T-helper 1 cell treated with Interleukin-12 subunit alpha and Interleukin-12 subunit beta and Interleukin-4 antibody, amounts not matched to agents 30 ng/mL and 1 ng/mL, for 36 hours (primary cell): Measurements from ENCODE around the gene PAPPA2. TPM values are rescaled to one million over a fixed set of nuclear protein-coding genes. Genes with fewer than 3 reads are reported as not detected.
"Not testable (repeated sequence)": the region's sequence is repeated elsewhere in the genome, so short reads cannot be mapped to it uniquely, and the experiment has no call there.

Source experiments
- intact Hi-C: fragments of 100-400 bp; cut with micrococcal nuclease; formaldehyde crosslinking; loops from one replicate; pipeline ENCODE4 v1.15.1; 2024
- total RNA-seq: library from RNA; stranded (reverse); gene quantifications from 2 replicates; pipeline ENCODE4 v1.2.3, GENCODE V29; 2022

Gene PAPPA2
- 0.12 TPM in 2 replicates for total RNA-seq

GRCh38 chr1:176462674-176463378 lies at the start of gene PAPPA2:
Gene PAPPA2 (plus strand): TSS chr1:176463175. CDS start chr1:176556323, 93,148 bp downstream.
- intact Hi-C loops = no loop called here

- intact Hi-C loops = no loop called here
These were observed 46.2 kb upstream of the PAPPA2 start for GRCh38 chr1:176416777-176417176.

GRCh38 chr1:176419608-176420007 lies 43.4 kb upstream of the PAPPA2 start:
- intact Hi-C loops = not testable (repeated sequence)

- intact Hi-C loops = no loop called here
These were observed 28.7 kb upstream of the PAPPA2 start for GRCh38 chr1:176434234-176434633.

- intact Hi-C loops = no loop called here
These were observed 26.7 kb upstream of the PAPPA2 start for GRCh38 chr1:176436251-176436650.

- intact Hi-C loops = no loop called here
These were observed 22.8 kb upstream of the PAPPA2 start for GRCh38 chr1:176440176-176440575.

GRCh38 chr1:176444286-176444685 lies 18.7 kb upstream of the PAPPA2 start:
- intact Hi-C loops = no loop called here

- intact Hi-C loops = no loop called here
These were observed 17.6 kb upstream of the PAPPA2 start for GRCh38 chr1:176445402-176445801.

- intact Hi-C loops = no loop called here
These were observed 14.6 kb upstream of the PAPPA2 start for GRCh38 chr1:176448340-176448739.

GRCh38 chr1:176450526-176450925 lies 12.4 kb upstream of the PAPPA2 start:
- intact Hi-C loops = no loop called here

GRCh38 chr1:176451741-176452140 lies 11.2 kb upstream of the PAPPA2 start:
- intact Hi-C loops = not testable (repeated sequence)

- intact Hi-C loops = no loop called here
These were observed 6.2 kb upstream of the PAPPA2 start for GRCh38 chr1:176456795-176457194.

- intact Hi-C loops = no loop called here
These were observed 2.2 kb upstream of the PAPPA2 start for GRCh38 chr1:176460544-176461336.

- intact Hi-C loops = no loop called here
These were observed 1.4 kb upstream of the PAPPA2 start for GRCh38 chr1:176461576-176461975.

- intact Hi-C loops = no loop called here
These were observed 3.5 kb downstream of the PAPPA2 start for GRCh38 chr1:176466514-176466913.

GRCh38 chr1:176469450-176470010 lies 6.6 kb downstream of the PAPPA2 start:
- intact Hi-C loops = no loop called here

- intact Hi-C loops = no loop called here
These were observed 8.6 kb downstream of the PAPPA2 start for GRCh38 chr1:176471338-176472121.

GRCh38 chr1:176479971-176480370 lies 17.0 kb downstream of the PAPPA2 start:
- intact Hi-C loops = no loop called here

- intact Hi-C loops = no loop called here
These were observed 17.8 kb downstream of the PAPPA2 start for GRCh38 chr1:176480750-176481149.

GRCh38 chr1:176485083-176485482 lies 22.1 kb downstream of the PAPPA2 start:
- intact Hi-C loops = no loop called here

- intact Hi-C loops = no loop called here
These were observed 31.5 kb downstream of the PAPPA2 start for GRCh38 chr1:176494436-176494835.

- intact Hi-C loops = no loop called here
These were observed 36.7 kb downstream of the PAPPA2 start for GRCh38 chr1:176499671-176500070.
